Activated CD4-positive, alpha-beta T cell treated with anti-CD3 and anti-CD28 coated beads, Interleukin-2, Interleukin-6, amounts not matched to agents 100 ng/mL and 50 ng/mL, durations not matched to agents 16 hours and 8 hours (primary cell): Measurements from ENCODE around the gene ZNF787.
A peak's percentile ranks its signal among the peaks of the same experiment; 100 is the strongest.

Experiments
- DNase-seq: peaks from one replicate; pipeline ENCODE4 v3.0.0-alpha.2; 2020

ZNF787 gene

GRCh38 chr19:56142897-56143434 lies 21.9 kb upstream of the ZNF787 start:
- no peak for DNase-seq

- DNase-seq: no peak
These were observed 21.1 kb upstream of the ZNF787 start for GRCh38 chr19:56142087-56142787.

- no peak for DNase-seq
These were observed 20.4 kb upstream of the ZNF787 start for GRCh38 chr19:56141417-56141993.

GRCh38 chr19:56140583-56141416 lies 19.7 kb upstream of the ZNF787 start, which contains the start of gene ZNF444:
Gene ZNF444, plus strand, starts transcription at chr19:56141287. Its CDS starts 5,625 bp downstream, at chr19:56146912.
- peak; percentile 99 for DNase-seq

GRCh38 chr19:56139847-56140582 lies 18.9 kb upstream of the ZNF787 start:
- no peak for DNase-seq

- no peak for DNase-seq
These were observed 17.0 kb upstream of the ZNF787 start for GRCh38 chr19:56138069-56138468.

- DNase-seq: no peak
These were observed 16.3 kb upstream of the ZNF787 start for GRCh38 chr19:56137405-56137804.

GRCh38 chr19:56136362-56136761 lies 15.3 kb upstream of the ZNF787 start:
- DNase-seq: no peak

GRCh38 chr19:56134654-56134921 lies 13.5 kb upstream of the ZNF787 start:
- no peak for DNase-seq

- no peak for DNase-seq
These were observed 13.0 kb upstream of the ZNF787 start for GRCh38 chr19:56133858-56134653.

GRCh38 chr19:56132316-56132822 lies 11.3 kb upstream of the ZNF787 start:
- no peak for DNase-seq

GRCh38 chr19:56131651-56132050 lies 10.6 kb upstream of the ZNF787 start:
- DNase-seq: no peak

- DNase-seq: no peak
These were observed 8.9 kb upstream of the ZNF787 start for GRCh38 chr19:56130006-56130405.

GRCh38 chr19:56126983-56127780 lies 6.1 kb upstream of the ZNF787 start:
- no peak for DNase-seq

- no peak for DNase-seq
These were observed 4.9 kb upstream of the ZNF787 start for GRCh38 chr19:56125806-56126590.

GRCh38 chr19:56124578-56124977 lies 3.5 kb upstream of the ZNF787 start:
- no peak for DNase-seq

- no peak for DNase-seq
These were observed 2.3 kb upstream of the ZNF787 start for GRCh38 chr19:56123266-56123891.

GRCh38 chr19:56120371-56121179 lies 520 bp downstream of the ZNF787 start:
- DNase-seq: peak; percentile 89

- no peak for DNase-seq
These were observed 1.1 kb downstream of the ZNF787 start for GRCh38 chr19:56120002-56120370.
